A549 treated with DMSO at 1 μM for 4 hours (cell line): ENCODE data around the gene MSH3. TPM values are rescaled to one million over a fixed set of nuclear protein-coding genes. Genes with fewer than 3 reads are reported as not detected.

ENCODE experiments used
- total RNA-seq: library from RNA; stranded (reverse); fragments of 200-300 nt; extraction: Qiagen RNA extraction; gene quantifications from 5 replicates; pipeline ENCODE4 v1.2.3, GENCODE V29; 2022; ENCODE audit warnings: low read depth

MSH3 gene
- 6.3 to 10.2 TPM (median 8.3 TPM) in 5 replicates for total RNA-seq

DNA sequence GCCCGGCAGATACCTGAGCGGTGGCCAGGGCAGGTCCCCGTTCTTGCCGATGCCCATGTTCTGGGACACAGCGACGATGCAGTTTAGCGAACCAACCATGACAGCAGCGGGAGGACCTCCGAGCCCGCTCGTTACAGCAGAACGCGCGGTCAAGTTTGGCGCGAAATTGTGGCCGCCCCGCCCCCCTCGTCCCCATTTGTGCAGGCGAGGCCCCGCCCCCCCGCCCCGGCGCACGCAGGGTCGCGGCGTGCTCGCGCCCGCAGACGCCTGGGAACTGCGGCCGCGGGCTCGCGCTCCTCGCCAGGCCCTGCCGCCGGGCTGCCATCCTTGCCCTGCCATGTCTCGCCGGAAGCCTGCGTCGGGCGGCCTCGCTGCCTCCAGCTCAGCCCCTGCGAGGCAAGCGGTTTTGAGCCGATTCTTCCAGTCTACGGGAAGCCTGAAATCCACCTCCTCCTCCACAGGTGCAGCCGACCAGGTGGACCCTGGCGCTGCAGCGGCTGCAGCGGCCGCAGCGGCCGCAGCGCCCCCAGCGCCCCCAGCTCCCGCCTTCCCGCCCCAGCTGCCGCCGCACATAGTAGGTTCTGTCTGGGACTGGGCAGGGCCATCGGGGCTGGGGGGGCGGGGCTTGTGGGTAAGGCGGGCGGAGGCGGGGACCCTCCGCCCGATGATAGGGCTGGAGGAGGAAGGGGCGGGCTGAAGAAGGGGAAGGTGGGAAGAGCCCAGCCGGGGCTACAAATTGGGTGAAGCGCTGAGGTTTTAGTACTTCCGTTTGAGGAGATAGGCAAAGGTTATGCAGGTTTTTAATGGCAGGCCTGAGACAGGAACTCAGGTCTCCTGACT, at the start of gene MSH3, which contains the start of gene DHFR:
TSS of gene MSH3 (plus strand) at position 262 of the 840 bp plus-strand sequence. CDS start at position 338, 76 bp downstream.
TSS of gene DHFR (minus strand) at position 593 of the 840 bp plus-strand sequence. CDS start at position 99, 494 bp downstream.

Other genes with a start within 250 kb of the MSH3 start
- gene ZFYVE16, start 246.6 kb upstream of the MSH3 start, total RNA-seq: 13.4 to 19.8 TPM (median 14.9 TPM) in 5 replicates
- 1.3 to 2.2 TPM (median 1.9 TPM) in 5 replicates for gene FAM151B, start 166.6 kb upstream of the MSH3 start, total RNA-seq
- gene ANKRD34B, start 84.4 kb upstream of the MSH3 start, total RNA-seq: 0.03 to 0.09 TPM (median 0.05 TPM) in 4 of 5 replicates, not detected in the other
- gene DHFR, start 331 bp downstream of the MSH3 start, total RNA-seq: 50.4 to 68.1 TPM (median 58.5 TPM) in 5 replicates